ENCODE data around the gene SYTL3.

The SYTL3 gene

GRCh38 chr6:158737082-158737709 is 87.3 kb downstream of the SYTL3 start:
- no peak overlapping the region for H3K27ac ChIP-seq
- TF ChIP-seq CTCF (conservative IDR thresholded peaks at IDR 0.05), result no peak

GRCh38 chr6:158737710-158738615 is 88.1 kb downstream of the SYTL3 start:
- no peak for TF ChIP-seq CTCF (conservative IDR thresholded peaks at IDR 0.05)
- H3K27ac ChIP-seq, result no peak overlapping the region

- no peak for TF ChIP-seq CTCF (conservative IDR thresholded peaks at IDR 0.05)
- H3K27ac ChIP-seq, result no peak overlapping the region
Measured at GRCh38 chr6:158739673-158740072, 89.8 kb downstream of the SYTL3 start.

GRCh38 chr6:158743033-158743651 is 93.3 kb downstream of the SYTL3 start:
- H3K27ac ChIP-seq, result no peak overlapping the region
- TF ChIP-seq CTCF (conservative IDR thresholded peaks at IDR 0.05), result no peak

GRCh38 chr6:158744986-158745430 is 95.2 kb downstream of the SYTL3 start:
- TF ChIP-seq CTCF (conservative IDR thresholded peaks at IDR 0.05), result no peak
- H3K27ac ChIP-seq, result no peak overlapping the region

- no peak for TF ChIP-seq CTCF (conservative IDR thresholded peaks at IDR 0.05)
- H3K27ac ChIP-seq, result no peak overlapping the region
Measured at GRCh38 chr6:158751224-158751623, 101.4 kb downstream of the SYTL3 start.

- no peak overlapping the region for H3K27ac ChIP-seq
- TF ChIP-seq CTCF (conservative IDR thresholded peaks at IDR 0.05), result no peak
Measured at GRCh38 chr6:158751921-158752320, 102.1 kb downstream of the SYTL3 start.
